Stomach (tissue), 4 donors: ENCODE results near the gene NINL.

Experiments
- EP300 ChIP-seq: sonication (generic); formaldehyde crosslinking; IDR thresholded peaks from one replicate; pipeline ENCODE4 v1.6.1; 2017; ENCODE audit warnings: antibody characterized with exemption
- POLR2AphosphoS5 ChIP-seq, 3 donors: sonication (generic); formaldehyde crosslinking; IDR thresholded peaks; one replicate each; pipeline ENCODE4 v1.6.1; 2016; ENCODE audit warnings: antibody characterized with exemption in 3 of 3
- TF ChIP-seq, protein P1 (sequence below), 7 experiments: fragments of 450-650 bp in 4 of 7; fragments of 200-600 bp in 3 of 7; sonication (generic) in 3 of 7; IDR thresholded peaks; one replicate each; pipeline ENCODE4 v1.5.1; 2016 to 2019; ENCODE audit warnings: antibody characterized with exemption in 7 of 7, control low read depth in 2 of 7, mild to moderate bottlenecking in 1 of 7

DNA sequence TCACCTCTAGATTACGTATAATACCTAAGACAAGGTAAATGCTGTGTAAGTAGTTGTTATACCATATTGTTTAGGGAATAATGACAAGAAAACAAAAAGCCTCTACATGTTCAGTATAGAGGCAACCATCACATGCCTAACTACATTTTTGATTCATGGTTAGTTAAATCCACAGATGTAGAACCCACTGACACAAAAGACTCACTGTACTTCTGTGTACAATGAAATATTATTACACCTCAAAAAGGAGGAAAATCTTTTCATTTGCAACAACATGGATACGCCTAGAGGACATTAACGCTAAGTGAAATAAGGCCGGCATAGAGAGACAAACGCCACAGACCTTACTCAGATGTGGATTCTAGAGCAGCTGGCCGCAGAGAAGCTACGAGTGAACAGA lies 50.5 kb downstream of the NINL start:
- TF ChIP-seq, protein P1, sequence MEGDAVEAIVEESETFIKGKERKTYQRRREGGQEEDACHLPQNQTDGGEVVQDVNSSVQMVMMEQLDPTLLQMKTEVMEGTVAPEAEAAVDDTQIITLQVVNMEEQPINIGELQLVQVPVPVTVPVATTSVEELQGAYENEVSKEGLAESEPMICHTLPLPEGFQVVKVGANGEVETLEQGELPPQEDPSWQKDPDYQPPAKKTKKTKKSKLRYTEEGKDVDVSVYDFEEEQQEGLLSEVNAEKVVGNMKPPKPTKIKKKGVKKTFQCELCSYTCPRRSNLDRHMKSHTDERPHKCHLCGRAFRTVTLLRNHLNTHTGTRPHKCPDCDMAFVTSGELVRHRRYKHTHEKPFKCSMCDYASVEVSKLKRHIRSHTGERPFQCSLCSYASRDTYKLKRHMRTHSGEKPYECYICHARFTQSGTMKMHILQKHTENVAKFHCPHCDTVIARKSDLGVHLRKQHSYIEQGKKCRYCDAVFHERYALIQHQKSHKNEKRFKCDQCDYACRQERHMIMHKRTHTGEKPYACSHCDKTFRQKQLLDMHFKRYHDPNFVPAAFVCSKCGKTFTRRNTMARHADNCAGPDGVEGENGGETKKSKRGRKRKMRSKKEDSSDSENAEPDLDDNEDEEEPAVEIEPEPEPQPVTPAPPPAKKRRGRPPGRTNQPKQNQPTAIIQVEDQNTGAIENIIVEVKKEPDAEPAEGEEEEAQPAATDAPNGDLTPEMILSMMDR (IDR thresholded peaks at IDR 0.05): no peak
- no peak for TF ChIP-seq POLR2AphosphoS5 (IDR thresholded peaks at IDR 0.05)
- TF ChIP-seq EP300: no peak
